Chondrocyte (in vitro differentiated cells): ENCODE measurements around the gene CD80. TPM values are rescaled to one million over a fixed set of nuclear protein-coding genes. Genes with fewer than 3 reads are reported as not detected.
A peak's percentile ranks its signal among the peaks of the same experiment; 100 is the strongest.

Experiments used
- DNase-seq: peaks from one replicate; pipeline ENCODE4 v3.0.0; 2021; ENCODE audit warnings: mixed read lengths, low spot score
- H3K27ac Mint-ChIP-seq: one replicate; pipeline ENCODE4 v1.8.0; 2021; ENCODE audit warnings: mild to moderate bottlenecking, moderate library complexity, mixed read lengths; ENCODE audit not compliant: unreplicated experiment
- H3K27me3 Mint-ChIP-seq: 2 replicates; pipeline ENCODE4 v1.8.0; 2021; ENCODE audit warnings: low read depth, mixed read lengths
- H3K36me3 Mint-ChIP-seq: 2 replicates; pipeline ENCODE4 v1.8.0; 2021; ENCODE audit warnings: low read depth, mixed read lengths
- H3K4me1 Mint-ChIP-seq: 2 replicates; pipeline ENCODE4 v1.8.0; 2021; ENCODE audit warnings: low read depth, mild to moderate bottlenecking, mixed read lengths
- H3K4me3 Mint-ChIP-seq: one replicate; pipeline ENCODE4 v1.8.0; 2021; ENCODE audit warnings: mild to moderate bottlenecking, moderate library complexity, mixed read lengths; ENCODE audit not compliant: unreplicated experiment
- H3K9me3 Mint-ChIP-seq: 2 replicates; pipeline ENCODE4 v1.8.0; 2021; ENCODE audit warnings: low read depth, mixed read lengths
- total RNA-seq: library from RNA; stranded (reverse); gene quantifications from 3 replicates; pipeline ENCODE4 v1.2.1, GENCODE V29; 2021
- TF ChIP-seq, protein P1 (sequence below): fragments of 200-600 bp; sonication (generic); IDR thresholded peaks from 2 replicates; pipeline ENCODE4 v1.5.0; 2021; ENCODE audit warnings: antibody characterized with exemption, mild to moderate bottlenecking, moderate library complexity

CD80 gene
- total RNA-seq, 1 donor from 2014 or later = not detected

DNA sequence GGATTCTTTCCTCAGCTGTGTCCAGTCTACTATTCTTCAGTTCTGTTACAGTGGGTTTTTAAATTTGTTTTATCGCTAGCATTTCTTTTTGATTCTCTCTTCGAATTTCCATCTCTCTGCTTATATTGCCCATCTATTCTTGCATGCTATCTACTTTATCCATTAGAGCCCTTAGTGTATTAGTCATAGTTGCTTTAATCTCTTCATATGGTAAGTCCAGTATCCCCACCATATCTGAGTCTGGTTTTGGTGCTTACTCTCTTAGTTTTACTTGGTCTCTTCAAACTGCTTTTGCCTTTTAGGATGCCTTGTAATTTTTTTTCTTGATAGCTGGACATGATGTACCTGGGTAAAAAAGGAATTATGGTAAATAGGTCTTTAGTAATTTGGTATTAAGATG lies 52.0 kb downstream of the CD80 start:
- no peak for DNase-seq
- no peak overlapping the region for H3K4me3 Mint-ChIP-seq
- H3K36me3 Mint-ChIP-seq = peaks cover 29% of the 10 kb centered on the region
- H3K4me1 Mint-ChIP-seq = no peaks in the 10 kb centered on the region
- no peaks in the 10 kb centered on the region for H3K9me3 Mint-ChIP-seq
- H3K27ac Mint-ChIP-seq = no peak overlapping the region
- TF ChIP-seq, protein P1, sequence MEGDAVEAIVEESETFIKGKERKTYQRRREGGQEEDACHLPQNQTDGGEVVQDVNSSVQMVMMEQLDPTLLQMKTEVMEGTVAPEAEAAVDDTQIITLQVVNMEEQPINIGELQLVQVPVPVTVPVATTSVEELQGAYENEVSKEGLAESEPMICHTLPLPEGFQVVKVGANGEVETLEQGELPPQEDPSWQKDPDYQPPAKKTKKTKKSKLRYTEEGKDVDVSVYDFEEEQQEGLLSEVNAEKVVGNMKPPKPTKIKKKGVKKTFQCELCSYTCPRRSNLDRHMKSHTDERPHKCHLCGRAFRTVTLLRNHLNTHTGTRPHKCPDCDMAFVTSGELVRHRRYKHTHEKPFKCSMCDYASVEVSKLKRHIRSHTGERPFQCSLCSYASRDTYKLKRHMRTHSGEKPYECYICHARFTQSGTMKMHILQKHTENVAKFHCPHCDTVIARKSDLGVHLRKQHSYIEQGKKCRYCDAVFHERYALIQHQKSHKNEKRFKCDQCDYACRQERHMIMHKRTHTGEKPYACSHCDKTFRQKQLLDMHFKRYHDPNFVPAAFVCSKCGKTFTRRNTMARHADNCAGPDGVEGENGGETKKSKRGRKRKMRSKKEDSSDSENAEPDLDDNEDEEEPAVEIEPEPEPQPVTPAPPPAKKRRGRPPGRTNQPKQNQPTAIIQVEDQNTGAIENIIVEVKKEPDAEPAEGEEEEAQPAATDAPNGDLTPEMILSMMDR = no peak
- no peaks in the 10 kb centered on the region for H3K27me3 Mint-ChIP-seq

DNA sequence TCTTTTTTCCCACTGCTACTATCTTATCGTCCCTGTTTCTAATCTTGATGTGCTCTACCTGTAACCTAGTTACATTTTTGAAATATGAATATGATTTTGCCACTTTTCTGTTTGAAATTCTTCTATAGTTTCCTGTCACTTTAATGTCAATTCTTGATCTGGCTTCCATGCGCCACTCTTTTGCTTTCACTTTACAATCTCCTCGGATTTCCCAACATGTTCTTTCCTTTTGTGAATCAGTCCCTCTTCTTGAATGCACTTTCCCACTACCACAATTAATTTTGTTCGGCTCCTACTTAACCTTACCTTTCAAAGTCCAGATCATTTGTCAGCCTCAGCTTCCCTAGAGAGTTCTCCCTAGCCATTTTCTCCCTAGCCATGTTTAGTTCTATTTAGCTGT lies 52.8 kb downstream of the CD80 start:
- Mint-ChIP-seq H3K4me1 (no peaks in the 10 kb centered on the region), H3K27me3 (no peaks in the 10 kb centered on the region), H3K4me3 (no peak overlapping the region), H3K9me3 (no peaks in the 10 kb centered on the region), H3K36me3 (peaks cover 29% of the 10 kb centered on the region), H3K27ac (no peak overlapping the region)
- DNase-seq = no peak
- TF ChIP-seq, protein P1 = no peak

DNA sequence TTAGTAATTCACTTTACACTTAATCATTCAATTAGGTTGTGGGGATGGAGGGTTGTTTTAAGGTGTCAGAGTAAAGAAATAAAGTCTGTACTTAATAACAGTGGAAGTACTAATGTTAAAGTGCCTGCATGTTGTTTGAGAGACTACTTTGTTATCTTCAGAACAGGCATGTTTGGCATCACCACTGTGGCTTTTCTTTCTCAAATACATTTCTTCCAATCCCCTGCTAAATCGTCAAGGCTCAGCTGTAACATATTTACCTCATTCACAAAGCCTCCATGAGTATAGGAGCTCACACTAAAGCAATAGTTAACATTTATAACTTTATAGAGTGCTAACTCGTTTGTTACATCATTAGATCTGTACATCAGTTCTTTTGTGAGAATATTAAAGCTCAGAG lies 58.5 kb downstream of the CD80 start:
- Mint-ChIP-seq H3K4me1 (peaks cover 33% of the 10 kb centered on the region), H3K27me3 (no peaks in the 10 kb centered on the region), H3K27ac (no peak overlapping the region), H3K36me3 (peaks cover 6% of the 10 kb centered on the region), H3K4me3 (no peak overlapping the region), H3K9me3 (no peaks in the 10 kb centered on the region)
- DNase-seq = no peak
- TF ChIP-seq, protein P1 = no peak

DNA sequence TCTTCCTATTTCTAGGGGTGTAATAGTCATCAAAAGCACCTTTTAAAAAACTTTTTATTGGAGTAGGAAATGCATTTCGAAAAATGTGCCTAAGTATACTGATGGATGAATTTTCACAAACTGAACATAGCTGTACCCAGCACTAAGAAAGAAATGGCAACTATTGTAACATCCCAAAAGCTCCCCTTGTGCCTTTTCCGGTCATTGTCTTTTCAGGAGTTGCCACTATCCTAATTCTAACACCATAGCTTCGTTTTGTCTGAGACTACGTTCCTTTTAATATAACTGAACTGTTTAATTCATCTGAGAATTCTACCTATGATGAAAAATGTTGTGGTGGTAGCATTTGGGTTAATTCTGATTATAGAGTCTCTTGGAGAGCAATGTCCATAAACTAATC lies 59.1 kb downstream of the CD80 start:
- H3K27me3 Mint-ChIP-seq = no peaks in the 10 kb centered on the region
- H3K27ac Mint-ChIP-seq = no peak overlapping the region
- H3K9me3 Mint-ChIP-seq = no peaks in the 10 kb centered on the region
- H3K36me3 Mint-ChIP-seq = peaks cover 3% of the 10 kb centered on the region
- peak overlapping the region; percentile 99 for H3K4me3 Mint-ChIP-seq
- H3K4me1 Mint-ChIP-seq = peaks cover 33% of the 10 kb centered on the region
- DNase-seq = no peak
- TF ChIP-seq, protein P1 = no peak

DNA sequence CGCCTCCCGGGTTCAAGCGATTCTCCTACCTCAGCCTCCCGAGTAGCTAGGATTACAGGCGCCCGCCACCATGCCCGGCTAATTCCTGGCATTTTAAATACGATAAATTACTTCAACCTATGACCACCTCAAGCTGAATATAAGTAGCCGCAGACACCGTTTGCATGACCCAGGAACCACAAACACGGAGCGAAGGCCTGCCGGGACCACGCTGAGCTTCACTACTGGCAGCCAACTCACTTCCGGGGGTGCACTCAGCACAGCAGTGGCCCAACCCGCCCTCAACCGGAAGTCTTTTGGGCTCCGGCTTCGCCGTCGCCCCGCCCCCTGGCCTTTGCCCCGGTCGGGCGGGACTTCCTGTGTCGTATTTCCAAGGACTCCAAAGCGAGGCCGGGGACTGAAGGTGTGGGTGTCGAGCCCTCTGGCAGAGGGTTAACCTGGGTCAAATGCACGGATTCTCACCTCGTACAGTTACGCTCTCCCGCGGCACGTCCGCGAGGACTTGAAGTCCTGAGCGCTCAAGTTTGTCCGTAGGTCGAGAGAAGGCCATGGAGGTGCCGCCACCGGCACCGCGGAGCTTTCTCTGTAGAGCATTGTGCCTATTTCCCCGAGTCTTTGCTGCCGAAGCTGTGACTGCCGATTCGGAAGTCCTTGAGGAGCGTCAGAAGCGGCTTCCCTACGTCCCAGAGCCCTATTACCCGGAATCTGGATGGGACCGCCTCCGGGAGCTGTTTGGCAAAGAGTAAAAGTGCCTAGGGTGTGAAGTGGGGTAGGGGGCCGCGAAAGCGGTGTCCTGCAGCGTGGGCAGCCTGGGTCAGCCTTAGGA lies 61.0 kb downstream of the CD80 start, which contains the start of gene TIMMDC1:
Gene TIMMDC1, plus strand, starts transcription at position 362 of the 826 bp plus-strand sequence. Its CDS starts 187 bp downstream, at position 549.
- Mint-ChIP-seq H3K27ac (peak within 1 kb of the TSS; percentile 99), H3K4me3 (peak within 1 kb of the TSS; percentile 99), H3K27me3 (no peaks in the 10 kb centered on the region), H3K4me1 (peaks cover 33% of the 10 kb centered on the region), H3K9me3 (no peaks in the 10 kb centered on the region), H3K36me3 (no peaks in the 10 kb centered on the region)
- TF ChIP-seq, protein P1 = no peak
- DNase-seq = peak; percentile 98
